HL-60/S4 (cell line): ENCODE data around the gene GAS7.

Experiments used
- in situ Hi-C: fragments of 300-500 bp; cut with MboI; formaldehyde crosslinking; loops from 2 replicates; pipeline ENCODE4 v1.14.3; 2022; ENCODE audit warnings: low sequenced_read_pairs

GAS7 gene

DNA sequence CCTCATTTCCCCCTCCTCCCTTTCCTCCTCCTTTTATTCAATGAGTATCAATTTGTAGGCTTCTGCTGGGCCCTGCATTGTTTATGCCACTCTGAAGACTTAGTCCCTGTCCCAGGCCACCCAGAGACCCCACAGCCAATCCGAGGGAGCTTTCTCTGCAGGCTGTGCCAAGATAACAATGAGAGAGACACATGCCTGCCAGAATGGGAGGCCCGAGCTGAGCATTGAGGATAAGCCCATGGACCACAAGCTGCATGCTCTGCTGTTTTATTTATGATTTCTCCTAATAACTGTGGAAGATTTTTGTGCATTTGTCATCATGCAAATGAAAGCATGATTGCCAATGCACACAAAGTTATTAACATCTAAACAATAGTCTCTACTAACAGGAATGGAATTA is 296.3 kb downstream of the GAS7 start:
- in situ Hi-C loops: loop anchor here (25.0 kb wide), 1 partner anchor 710 kb away; no protein-coding TSS in a partner anchor

DNA sequence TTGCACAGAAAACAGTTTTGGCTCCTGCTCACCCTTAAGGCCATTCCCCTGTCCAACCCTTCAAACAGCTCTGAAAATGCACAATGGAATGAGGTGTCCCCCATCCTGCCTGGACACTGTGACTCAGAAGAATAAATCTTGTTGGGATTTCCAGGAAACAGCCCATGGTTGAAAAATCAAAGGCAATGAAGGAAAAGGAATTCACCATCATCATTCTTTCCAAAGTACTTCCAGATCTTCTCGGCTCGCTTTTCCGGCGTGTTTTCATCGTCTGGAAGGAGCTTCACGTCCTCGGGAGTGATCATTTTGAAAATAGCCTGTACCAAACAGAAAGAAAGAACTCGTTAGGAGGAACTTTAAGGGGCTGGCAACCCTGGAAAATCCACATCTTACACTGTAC is 297.6 kb downstream of the GAS7 start:
- in situ Hi-C loops: loop anchor here (25.0 kb wide), 1 partner anchor 712 kb away; no protein-coding TSS in a partner anchor

DNA sequence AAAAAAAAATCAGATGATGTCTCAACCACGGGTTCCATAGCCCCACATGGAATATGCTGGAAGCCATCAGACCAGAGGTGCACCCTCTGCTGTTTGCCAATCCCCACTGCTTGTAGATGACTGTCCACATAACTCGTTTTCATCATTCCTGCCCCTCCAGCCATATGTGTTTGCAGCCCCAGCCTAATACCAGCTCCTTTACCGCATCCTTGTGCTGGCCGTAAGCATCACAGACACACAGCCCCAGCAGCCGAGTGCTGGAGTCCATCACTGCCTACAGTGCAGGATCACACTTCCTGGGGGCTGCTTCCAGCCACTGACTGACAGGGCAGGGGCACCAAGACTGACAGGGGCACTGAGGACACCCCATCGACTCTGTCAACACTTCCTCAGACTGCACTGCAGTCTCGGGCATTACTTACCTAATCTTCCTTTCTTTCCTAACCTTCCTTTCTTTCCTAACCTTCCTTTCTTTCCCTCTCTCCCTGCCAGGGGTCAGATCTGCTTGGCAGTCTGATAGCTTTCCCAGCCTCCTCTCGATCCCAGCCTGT is 298.3 kb downstream of the GAS7 start:
- in situ Hi-C loops: loop anchor here (25.0 kb wide), 1 partner anchor 712 kb away; no protein-coding TSS in a partner anchor

DNA sequence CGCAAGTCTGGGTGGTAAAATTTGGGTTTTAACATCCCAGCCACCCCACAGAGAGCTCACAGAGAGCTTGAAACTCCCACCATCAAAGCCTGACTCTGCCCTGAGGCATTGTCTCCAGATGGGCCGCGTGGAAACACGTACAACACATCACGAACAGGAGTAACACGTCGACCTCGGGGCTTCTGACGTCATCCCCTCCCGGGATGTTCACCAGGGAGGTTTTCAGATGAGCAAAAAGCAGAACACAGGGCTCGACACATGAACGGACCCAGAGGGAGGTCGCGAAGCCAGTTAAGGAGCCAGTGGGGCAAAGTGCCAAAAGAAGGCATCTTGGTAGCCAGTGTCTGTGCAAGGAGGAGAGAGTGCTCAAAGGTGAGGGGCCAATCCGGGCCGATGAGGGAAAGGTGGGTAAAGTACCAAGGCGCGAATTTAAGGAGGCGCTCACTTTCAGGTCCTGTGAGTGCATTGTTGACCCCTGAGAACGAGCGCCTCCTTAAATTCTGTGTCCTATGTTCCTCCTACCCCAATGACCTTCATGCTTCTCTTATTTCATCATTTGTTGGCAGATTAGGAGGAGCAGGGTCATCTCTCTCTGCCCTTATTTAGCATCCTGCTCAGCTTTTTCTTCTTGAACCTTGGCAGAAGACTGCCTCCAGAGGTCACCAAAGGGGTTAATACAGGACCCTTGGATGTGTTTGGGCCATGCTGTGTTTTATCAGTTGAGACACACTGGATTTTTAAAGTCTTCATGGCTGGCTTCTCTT is 298.9 kb downstream of the GAS7 start:
- in situ Hi-C loops: loop anchor here (25.0 kb wide), 1 partner anchor 713 kb away; no protein-coding TSS in a partner anchor

DNA sequence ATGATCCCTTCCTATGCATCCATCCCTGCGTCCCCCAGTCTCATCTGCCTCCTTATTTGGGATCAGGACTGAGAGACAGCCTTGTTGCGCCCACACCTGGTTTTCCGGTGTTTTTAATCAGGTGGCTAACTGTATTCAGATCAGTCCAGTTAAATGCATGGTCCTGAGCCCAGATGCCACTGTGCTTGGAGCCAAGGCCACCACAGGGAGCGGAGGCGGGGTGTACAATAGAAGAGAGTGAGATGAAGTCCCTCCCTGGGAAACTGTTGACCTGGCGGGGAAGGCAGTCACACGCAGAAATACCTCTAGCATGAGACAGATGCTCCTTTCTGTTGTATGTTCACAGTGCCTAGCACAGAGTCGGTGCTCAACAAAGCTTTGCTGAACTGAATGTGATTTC is 299.6 kb downstream of the GAS7 start:
- in situ Hi-C loops: no loop called here

DNA sequence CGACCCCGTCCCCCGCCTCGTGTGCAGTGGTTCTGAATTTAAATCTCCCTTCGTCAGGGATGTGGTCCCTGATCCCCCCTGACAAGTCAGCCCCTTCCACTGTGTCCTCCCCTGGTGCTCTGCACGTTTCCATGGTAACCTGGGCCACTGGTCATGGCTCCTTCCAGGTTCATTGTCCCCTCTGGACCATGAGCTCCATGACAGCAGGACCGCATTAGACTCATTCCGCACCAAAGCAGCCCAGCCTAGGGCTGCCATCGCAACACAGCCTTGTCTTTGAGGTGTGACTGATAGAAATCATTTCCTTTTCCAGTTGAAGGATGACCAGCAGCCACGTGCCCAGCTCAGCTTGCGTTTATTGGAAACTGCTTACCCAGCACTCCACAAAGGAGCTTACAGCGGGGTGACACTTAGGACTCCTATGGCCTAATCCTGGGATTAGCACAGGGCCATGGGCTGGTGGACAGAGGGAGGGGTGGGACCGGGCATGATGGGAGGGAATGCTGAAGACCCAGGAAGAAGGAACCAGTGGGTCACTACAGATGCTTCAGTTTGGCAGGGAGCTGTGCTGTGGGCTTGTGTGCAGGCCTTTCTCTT is 300.9 kb downstream of the GAS7 start:
- in situ Hi-C loops: no loop called here

DNA sequence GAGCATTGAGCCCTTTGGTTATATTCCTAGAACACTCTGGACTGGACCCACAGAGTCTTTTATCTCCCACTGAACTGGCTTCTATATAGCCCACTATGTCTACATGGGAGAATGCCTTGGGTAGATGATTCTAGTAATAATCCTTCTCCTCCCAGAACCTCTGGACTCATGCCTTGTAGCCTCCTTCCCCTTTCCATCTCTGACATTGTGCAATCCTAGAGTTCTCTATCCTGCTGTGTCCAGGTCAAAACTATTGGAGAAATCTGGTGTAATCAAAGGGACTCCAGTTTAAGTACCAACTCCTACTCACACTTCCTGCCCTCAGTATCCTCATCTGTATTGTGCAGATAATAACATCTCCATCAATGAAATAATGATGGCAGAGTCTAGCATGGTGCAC is 302.5 kb downstream of the GAS7 start:
- in situ Hi-C loops: no loop called here

DNA sequence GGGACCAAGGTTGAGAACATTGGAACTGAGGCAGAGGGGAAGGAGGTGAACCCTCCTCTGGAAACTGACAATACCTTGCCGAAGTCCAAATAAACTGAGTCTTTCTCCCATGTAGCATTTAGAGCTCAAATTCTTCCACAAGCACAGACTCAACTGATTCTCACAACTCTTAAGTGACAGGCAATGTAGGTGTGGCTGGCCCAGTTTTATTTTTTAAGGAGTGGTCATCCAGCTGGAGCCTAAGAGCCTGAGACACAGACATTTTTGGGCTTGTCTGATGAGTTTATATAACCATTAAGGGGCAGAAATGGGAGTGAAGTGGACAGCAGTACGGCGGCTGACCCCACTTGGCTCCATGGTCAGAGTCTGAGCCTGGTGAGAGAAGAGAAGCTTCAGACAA is 304.2 kb downstream of the GAS7 start:
- in situ Hi-C loops: no loop called here

DNA sequence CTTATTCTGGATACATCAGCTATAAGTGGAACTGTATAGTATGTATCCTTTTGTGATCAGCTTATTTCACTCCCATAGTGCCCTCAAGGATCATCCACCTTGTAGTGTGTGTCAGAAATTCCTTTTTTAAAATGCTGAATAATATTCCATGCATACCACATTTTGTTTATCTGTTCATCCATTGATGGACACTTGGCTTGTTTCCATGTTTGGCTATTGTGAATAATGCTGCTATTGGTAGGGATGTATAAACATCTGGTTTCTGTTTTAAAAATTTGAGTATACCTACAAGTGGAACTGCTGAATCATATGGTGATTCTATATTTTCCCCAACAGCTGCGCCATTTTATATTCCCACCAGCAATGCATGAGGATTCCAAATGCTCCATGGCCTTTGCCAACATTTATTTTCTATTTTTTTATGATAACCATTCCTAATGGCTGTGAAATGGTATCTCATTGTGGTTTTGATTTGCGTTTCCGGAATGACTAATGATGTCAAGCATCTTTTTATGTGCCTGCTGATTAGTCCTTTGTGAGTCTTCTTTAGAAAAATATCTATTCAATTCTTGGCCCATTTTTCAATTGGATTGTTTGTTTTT is 304.9 kb downstream of the GAS7 start:
- in situ Hi-C loops: no loop called here

DNA sequence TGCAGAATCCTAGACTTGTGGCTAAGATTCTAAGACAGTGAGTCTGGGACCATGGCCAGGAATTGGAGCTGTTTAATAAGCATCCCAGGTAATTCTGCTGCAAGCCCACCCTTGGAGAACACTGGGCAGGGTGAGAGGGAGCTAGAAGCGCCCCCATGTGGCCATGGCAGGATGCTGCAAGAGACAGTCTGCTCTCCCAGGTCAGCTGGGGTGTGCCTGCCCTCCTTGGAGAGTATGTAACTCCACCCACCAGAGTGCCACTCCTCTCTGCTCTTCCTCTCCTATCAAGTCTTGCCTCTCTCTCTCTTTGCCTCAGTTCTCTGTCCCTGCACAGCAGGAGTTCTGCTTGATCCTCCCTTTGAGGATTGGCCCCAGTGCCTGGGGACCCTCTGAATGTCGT is 308.3 kb downstream of the GAS7 start:
- in situ Hi-C loops: no loop called here

DNA sequence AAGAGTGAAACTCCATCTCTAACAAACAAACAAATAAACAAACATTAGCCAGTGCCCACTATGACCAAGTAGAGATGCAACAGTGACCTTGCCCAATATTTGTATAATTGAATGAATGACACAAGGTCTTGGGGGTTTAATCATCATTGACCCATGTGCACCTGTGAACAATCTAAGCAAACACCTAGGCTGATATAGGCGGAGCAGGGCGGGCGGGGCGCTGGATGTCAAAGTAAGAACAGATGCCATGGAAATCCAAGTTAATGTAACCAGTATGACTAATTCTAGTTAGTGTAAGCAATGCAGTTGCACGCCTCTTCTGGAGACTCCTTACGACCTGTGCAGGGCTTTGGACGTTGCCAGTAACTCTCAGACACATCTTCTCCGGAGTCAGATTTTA is 310.9 kb downstream of the GAS7 start:
- in situ Hi-C loops: no loop called here

DNA sequence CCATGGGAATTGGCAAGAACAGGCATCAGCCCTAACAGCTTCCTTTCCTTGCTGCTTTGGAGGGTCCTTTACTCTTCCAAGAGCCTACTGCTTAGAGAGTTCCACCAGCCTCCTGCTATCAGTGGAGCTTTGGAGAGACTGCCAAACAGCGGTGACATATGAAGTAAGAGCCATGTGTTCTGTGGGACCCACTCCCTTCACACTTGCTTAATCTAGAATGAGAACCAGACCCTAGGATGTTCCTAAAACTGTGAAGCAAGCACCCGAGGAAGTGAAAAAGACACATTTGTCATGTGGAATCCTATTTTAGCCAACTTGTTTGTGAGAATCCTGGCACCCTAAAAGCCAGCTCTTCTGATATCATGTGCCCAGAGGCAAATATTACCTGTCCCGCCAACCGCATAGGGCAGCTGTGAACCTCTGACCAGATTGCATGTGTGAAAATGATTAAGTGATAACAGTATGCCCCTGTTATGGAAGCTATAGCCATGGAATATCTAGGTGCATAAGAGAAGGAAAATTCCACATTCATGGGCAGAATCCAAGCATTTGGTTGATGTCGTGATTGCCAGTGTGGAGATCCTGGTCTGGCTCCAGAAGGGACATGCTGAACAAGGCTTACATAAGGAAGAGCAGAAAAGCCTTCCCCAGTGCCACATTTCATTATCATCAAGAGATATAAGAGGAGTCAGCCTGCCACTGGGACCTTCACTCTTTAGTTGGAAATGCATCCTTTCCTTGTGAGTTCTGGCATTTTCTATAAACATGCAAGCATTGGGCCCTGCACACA is 312.1 kb downstream of the GAS7 start:
- in situ Hi-C loops: no loop called here

DNA sequence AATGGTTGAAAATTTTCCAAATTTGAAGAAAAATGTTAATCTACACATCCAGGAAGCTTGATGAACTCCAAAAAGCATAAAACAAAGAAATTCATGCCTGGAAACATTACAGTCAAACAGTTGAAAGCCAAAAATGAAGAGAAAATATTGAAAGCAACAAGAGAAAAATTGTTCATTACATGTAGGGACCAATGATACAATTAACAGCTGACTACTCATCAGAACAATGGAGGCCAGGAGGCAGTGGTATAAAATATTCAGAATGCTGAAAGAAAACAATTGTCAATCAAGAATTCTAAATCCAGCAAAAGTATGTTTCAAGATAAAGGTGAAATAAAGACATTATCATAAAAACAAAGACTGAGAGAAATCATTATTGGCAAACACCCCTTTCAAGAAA is 315.0 kb downstream of the GAS7 start:
- in situ Hi-C loops: no loop called here

DNA sequence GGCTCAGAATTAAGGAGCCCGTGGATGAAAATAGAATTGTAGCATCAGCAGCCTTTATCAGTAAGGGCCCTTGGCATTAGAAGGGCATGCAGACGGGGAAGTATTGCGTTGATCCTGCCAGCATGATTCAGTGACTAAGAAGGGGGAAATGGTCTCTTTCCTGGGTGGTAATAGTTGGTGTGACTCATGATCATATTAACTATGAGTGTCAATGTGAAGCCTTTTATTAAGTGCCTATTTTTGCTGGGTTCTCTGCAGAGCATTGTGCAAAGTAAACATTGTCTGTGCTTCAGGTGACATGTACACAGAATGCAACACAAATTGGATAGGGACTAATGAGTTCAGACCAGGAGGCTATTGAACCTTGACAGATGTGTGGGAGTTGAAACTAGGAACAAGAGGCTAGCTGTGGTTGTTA is 317.8 kb downstream of the GAS7 start:
- in situ Hi-C loops: no loop called here

DNA sequence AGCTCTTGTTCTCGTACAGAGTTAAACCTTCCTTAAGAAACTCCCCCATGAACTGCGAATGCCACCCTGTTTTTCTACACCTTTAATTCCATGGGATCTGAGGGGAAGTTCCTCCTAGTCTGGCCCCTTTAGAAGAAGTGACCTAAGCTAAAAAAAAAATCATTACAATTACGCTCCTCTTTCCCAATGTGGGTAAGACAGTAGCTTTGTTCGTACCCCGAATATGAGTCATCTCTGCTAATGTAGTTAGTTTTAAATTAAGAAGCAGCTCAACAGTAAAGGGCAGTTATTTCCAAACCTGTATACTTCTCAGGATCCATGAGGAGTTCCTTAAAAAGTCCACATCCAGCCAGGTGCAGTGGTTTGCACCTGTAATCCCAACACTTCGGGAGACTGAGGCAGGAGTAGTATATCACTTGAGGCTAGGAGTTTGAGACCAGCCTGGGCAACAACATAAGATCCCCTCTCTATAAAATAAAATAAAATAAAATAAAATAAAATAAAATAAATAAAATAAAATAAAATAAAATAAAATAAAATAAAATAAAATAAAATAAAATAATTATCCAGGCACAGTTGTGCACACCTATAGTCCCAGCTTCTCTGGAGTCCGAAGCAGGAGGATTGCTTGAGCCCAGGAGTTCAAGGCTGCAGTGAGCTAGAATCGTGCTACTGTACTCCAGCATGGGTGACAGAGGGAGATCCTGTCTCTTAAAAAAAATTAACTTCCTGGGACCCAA is 319.4 kb downstream of the GAS7 start:
- in situ Hi-C loops: no loop called here

DNA sequence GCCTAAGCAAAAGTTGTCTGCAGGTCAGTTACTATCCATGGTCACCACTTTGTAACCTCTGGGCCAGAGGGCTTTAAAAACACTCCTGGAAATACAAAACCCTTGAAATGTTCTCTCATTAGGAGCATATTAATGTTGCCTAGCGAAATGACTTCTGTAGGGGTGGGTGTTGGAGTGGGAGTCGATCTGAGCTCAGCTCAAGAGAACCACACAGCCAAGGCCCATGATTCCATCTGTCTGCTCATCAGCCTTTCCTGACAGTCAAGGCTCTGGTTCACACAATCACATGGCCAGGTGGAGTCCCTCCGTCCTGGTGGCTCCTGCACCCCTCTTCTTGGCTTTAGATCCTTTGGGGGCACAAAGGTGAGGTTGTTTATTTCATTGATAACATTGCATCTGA is 320.1 kb downstream of the GAS7 start:
- in situ Hi-C loops: no loop called here

DNA sequence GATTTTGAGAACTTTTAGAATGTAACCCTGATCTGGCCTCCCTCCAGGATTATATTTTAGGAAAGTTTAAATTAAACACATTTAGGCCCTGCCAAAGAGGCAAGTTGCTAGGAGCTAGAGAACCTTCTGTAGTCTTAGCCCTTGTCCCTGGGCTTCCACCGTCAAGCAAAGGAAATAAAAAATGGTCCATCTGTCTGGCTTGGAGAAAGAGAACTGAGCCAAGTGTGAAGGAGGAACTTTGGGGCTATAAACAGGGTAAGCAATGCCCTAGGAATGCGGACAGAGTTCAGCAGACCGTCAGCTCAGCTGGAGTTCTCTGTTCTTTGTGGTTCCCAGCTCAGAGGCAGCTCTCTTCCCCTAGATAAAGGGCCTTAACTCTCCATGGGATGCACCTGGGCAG is 323.0 kb downstream of the GAS7 start:
- in situ Hi-C loops: no loop called here

DNA sequence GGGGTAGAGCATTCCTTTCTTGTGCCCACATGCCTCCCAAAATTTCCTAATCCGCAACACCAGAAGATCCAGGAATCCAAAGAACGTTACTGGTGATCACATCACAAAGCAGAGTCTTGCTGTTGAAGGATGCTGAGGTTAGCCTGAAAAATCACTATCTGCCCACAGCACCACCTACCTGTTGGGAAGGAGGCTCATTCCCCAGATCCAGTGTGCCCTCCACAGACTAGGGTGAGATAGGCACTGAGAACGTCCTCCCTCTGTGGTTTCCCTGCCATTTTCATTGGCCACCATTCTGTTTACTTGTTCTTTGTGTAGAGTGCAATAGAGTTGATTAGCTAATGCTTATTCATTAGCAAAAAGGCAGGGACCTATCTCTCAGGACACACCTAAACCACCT is 323.7 kb downstream of the GAS7 start:
- in situ Hi-C loops: no loop called here

DNA sequence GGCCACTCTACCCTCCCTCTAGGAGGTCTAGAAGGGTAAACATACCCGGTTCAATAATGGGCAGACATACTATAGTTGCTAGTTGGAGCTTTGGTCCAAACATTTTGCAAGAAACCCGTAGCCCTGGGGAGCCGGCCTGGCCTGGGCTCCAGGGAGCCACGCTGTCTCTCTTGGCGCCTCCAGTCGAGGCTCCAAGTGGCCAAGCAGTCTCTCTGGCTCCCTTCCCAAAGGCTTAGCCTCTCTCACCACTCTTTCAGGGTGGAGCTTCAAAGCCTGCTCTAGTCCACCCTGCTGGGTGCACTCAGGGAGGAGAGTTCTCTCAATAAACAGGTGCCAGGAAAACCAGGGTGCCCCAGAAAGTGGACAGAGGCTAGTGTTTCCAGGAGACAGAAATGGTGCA is 325.6 kb downstream of the GAS7 start:
- in situ Hi-C loops: no loop called here

DNA sequence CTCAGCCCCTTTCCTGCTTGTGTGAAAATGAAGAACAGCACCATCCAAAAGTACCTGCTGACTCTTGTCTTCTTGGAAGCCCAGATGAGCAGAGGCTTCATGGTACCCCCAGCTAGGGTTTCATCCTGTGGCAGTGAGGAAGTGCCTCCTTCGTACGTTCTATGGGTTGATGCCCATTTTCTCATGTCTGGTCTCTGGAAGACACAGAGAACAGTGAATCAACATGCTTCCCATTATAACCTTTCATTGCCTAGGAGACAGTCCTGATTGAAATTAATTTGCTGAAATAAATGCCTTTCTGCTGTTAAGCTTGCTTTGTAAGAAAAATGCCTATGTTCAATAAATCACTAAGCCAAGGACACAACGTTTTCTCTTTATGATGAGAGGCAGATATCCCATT is 329.9 kb downstream of the GAS7 start:
- in situ Hi-C loops: no loop called here
